GM19452 (cell line): ENCODE measurements around the gene PARD6G.
"Not testable (repeated sequence)": the region's sequence is repeated elsewhere in the genome, so short reads cannot be mapped to it uniquely, and the experiment has no call there.

Source experiments
- ATAC-seq: cut with Tn5 transposase; IDR thresholded peaks from one replicate; pipeline ENCODE4 v1.9.1; 2021; ENCODE audit not compliant: unreplicated experiment

Gene PARD6G

GRCh38 chr18:80175451-80176204, 71.7 kb downstream of the PARD6G start:
- no peak for ATAC-seq

GRCh38 chr18:80173060-80173459, 74.3 kb downstream of the PARD6G start:
- no peak for ATAC-seq

GRCh38 chr18:80172056-80172455, 75.3 kb downstream of the PARD6G start:
- no peak for ATAC-seq

GRCh38 chr18:80171054-80171872, 76.1 kb downstream of the PARD6G start:
- ATAC-seq, result peak; percentile 55

- no peak for ATAC-seq
Observed at GRCh38 chr18:80170395-80171053, 76.8 kb downstream of the PARD6G start.

- ATAC-seq, result no peak
Observed at GRCh38 chr18:80169607-80170006, 77.7 kb downstream of the PARD6G start.

- ATAC-seq, result no peak
Observed at GRCh38 chr18:80168982-80169381, 78.3 kb downstream of the PARD6G start.

- no peak for ATAC-seq
Observed at GRCh38 chr18:80168346-80168745, 79.0 kb downstream of the PARD6G start.

GRCh38 chr18:80167931-80168330, 79.4 kb downstream of the PARD6G start:
- ATAC-seq, result no peak

- ATAC-seq, result no peak
Observed at GRCh38 chr18:80167331-80167730, 80.0 kb downstream of the PARD6G start.

- no peak for ATAC-seq
Observed at GRCh38 chr18:80166725-80167124, 80.6 kb downstream of the PARD6G start.

- no peak for ATAC-seq
Observed at GRCh38 chr18:80166240-80166639, 81.1 kb downstream of the PARD6G start.

GRCh38 chr18:80164727-80165355, 82.5 kb downstream of the PARD6G start:
- ATAC-seq, result not testable (repeated sequence)

GRCh38 chr18:80163183-80163582, 84.1 kb downstream of the PARD6G start:
- no peak for ATAC-seq

GRCh38 chr18:80161781-80162417, 85.4 kb downstream of the PARD6G start:
- no peak for ATAC-seq

- ATAC-seq, result no peak
Observed at GRCh38 chr18:80159713-80160636, 87.3 kb downstream of the PARD6G start.

GRCh38 chr18:80158365-80158764, 88.9 kb downstream of the PARD6G start:
- ATAC-seq, result no peak

- no peak for ATAC-seq
Observed at GRCh38 chr18:80157708-80158343, 89.5 kb downstream of the PARD6G start.

GRCh38 chr18:80154293-80154692, 93.0 kb downstream of the PARD6G start:
- ATAC-seq, result peak; percentile 73
